ENCODE data around the gene CBL. TPM values are rescaled to one million over a fixed set of nuclear protein-coding genes. Genes with fewer than 3 reads are reported as not detected.

The CBL gene
- total RNA-seq, 1 experiment from 2014 or later = 56.4 TPM

GRCh38 chr11:119343726-119344125 is 137.6 kb downstream of the CBL start:
- Mint-ChIP-seq H3K4me3 (no peak overlapping the region), H3K27ac (no peak overlapping the region; a peak in 1 of 7 replicates), H3K9me3 (no peaks in the 10 kb centered on the region; a peak in 1 of 5 replicates), H3K27me3 (ENCODE audit: low read depth) (peaks cover 86% of the 10 kb centered on the region), H3K36me3 (ENCODE audit: insufficient read depth in 1 of 3, low read depth in 3 of 3) (no peaks in the 10 kb centered on the region; a peak in 1 of 7 replicates), H3K4me1 (peaks cover 13 to 30% of the 10 kb centered on the region in 2 experiments)
- peaks cover 16% of the 10 kb centered on the region for H3K27me3 ChIP-seq (ENCODE audit: insufficient read depth, low read length)
- H3T11ph ChIP-seq (ENCODE audit: low read length) = no peak overlapping the region
- no peak overlapping the region for H4K91ac ChIP-seq (ENCODE audit: insufficient read length, low read depth, low read length)
- no CpG with 5 or more reads among the region's 7 CpGs for WGBS (ENCODE audit: extremely low coverage, insufficient read length, low lambda C conversion rate)
- no peak for TF ChIP-seq CTCF (conservative IDR thresholded peaks at IDR 0.05)
- no peak overlapping the region for H2BK20ac ChIP-seq (ENCODE audit: low read depth, low read length, poor library complexity, severe bottlenecking)
- no peaks in the 10 kb centered on the region for H3K9me3 ChIP-seq (ENCODE audit: control insufficient read depth, low read depth, low read length)
- H2BK120ac ChIP-seq (ENCODE audit: low read depth, low read length, poor library complexity, severe bottlenecking) = no peak overlapping the region
- H3K79me1 ChIP-seq (ENCODE audit: insufficient read depth, low read depth, low read length, poor library complexity, severe bottlenecking) = no peaks in the 10 kb centered on the region
- H2AK5ac ChIP-seq (ENCODE audit: insufficient read length, low read length) = no peak overlapping the region
- H4K20me1 ChIP-seq (ENCODE audit: control insufficient read depth, insufficient read depth, insufficient read length) = no peaks in the 10 kb centered on the region
- no peak overlapping the region for H3K56ac ChIP-seq (ENCODE audit: insufficient read length, low read depth, low read length)
- no peak overlapping the region for H3K4ac ChIP-seq (ENCODE audit: low read depth, low read length)
- no peaks in the 10 kb centered on the region; the same call in 1 of the 2 replicates for H3K4me1 ChIP-seq (ENCODE audit: insufficient read depth, low read length)
- no peak for DNase-seq
- no peak overlapping the region for H4K8ac ChIP-seq (replicated peaks; ENCODE audit: insufficient read length, low read depth, low read length)
- H2BK15ac ChIP-seq (ENCODE audit: low read depth, low read length) = no peak overlapping the region
- no peak overlapping the region for H3K23ac ChIP-seq (ENCODE audit: insufficient read length, low read depth, low read length)
- no peak overlapping the region for H3K9ac ChIP-seq (ENCODE audit: extremely low read depth, insufficient read length, low read length)
- no peak overlapping the region for H3K4me2 ChIP-seq (ENCODE audit: insufficient read depth, insufficient read length, low read length)
- no peak overlapping the region for H4K5ac ChIP-seq (ENCODE audit: insufficient read length, low read depth, low read length)
- H2BK12ac ChIP-seq (ENCODE audit: insufficient read length, low read depth, low read length) = no peak overlapping the region
- H3K18ac ChIP-seq (ENCODE audit: insufficient read length, low read depth, low read length) = no peak overlapping the region
- no peaks in the 10 kb centered on the region for H3K79me2 ChIP-seq (ENCODE audit: insufficient read depth, low read length)
- H3K23me2 ChIP-seq (ENCODE audit: insufficient read length, low read depth, low read length, poor library complexity, severe bottlenecking) = peaks cover 16% of the 10 kb centered on the region
- no peak overlapping the region for H2AFZ ChIP-seq (ENCODE audit: low read length)
- no peak overlapping the region for H2BK5ac ChIP-seq (ENCODE audit: insufficient read length, low read length)
- H3K14ac ChIP-seq (ENCODE audit: insufficient read depth, low read length) = no peak overlapping the region
- no peak overlapping the region for H3K27ac ChIP-seq (ENCODE audit: insufficient read length, low read depth, low read length)

Data from H9 (cell line).